HG03469 (cell line): ENCODE measurements around the gene DHCR7.

Experiments used
- ATAC-seq: cut with Tn5 transposase; IDR thresholded peaks from one replicate; pipeline ENCODE4 v1.9.1; 2021; ENCODE audit warnings: mild to moderate bottlenecking, moderate library complexity, moderate number of reproducible peaks; ENCODE audit not compliant: unreplicated experiment

DHCR7 gene

GRCh38 chr11:71421392-71421950 is 26.7 kb downstream of the DHCR7 start:
- ATAC-seq: no peak

DNA sequence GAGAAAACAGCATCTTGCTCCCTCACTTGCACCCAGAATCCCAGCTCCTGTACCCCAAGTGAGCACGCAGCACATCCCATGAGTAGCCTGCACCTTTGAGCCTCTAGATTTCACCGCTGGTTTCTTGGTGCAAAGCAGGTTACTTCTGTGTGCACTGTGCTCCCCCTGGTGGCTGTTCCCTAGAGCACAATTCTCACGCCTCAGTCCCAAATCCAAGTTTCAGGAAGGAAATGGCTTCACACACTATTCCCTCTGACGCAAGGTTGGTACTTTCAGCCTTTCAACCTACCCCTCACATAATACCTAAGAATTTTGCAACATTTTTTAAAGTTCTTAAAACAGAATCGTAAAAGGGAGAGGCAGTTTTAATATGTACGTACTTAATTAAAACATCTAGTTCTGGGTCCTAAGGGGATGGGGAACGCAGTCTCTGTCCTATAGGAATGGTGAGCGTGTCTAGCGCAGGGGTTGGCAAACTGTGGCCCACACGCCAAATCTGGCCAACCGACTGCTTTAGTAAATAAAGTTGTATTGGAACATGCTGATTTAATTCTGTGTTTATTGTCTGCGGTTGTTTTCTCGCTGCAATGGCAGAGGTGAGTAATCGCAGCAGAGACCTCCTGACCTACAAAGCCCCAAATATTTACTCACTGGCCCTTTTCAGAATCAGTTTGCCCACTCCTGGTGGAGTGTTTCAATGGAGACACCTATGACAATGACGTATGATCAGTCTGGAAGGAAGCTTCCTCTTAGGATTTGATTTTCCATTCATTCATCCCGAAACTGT is 27.5 kb downstream of the DHCR7 start:
- ATAC-seq: no peak

- ATAC-seq: no peak
Measured at GRCh38 chr11:71418643-71419042, 29.6 kb downstream of the DHCR7 start.

DNA sequence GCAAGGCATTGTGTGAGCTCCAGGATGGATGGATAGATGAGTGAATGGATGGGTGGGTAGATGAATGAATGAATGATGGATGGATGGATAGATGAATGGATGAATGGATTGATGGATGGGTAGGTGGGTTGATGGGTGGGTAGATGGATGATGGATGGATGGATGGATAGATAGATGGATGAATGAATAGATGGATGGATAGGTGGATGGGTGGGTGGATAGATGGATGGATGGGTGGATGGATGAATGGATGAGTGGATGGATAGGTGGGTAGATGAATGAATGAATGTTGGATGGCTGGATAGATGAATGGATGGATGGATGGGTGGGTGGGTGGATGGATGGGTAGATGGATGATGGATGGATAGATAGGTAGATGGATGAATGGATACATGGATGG is 33.5 kb downstream of the DHCR7 start:
- ATAC-seq: no peak

DNA sequence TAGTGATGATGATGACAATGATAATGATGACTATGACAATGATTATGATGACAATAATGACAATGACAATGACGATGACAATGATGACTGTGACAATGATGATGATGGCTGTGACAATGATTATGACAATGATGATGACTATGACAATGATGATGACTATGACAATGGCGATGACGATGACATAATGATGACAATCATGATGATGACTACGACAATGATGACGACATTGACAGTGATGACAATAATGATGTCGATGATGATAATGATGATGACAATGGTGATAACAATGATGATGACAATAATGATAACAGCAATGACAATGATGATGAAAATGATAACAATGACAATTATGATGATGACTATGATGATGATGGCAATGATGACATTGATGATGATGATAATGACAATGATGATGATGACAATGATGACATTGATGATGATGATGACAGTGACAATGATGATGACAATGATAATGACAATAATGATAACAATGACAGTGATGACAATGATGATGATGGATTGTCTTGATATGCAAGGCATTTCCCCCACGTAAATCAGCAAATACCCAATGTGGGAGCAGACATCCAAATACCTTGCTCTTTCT is 37.7 kb downstream of the DHCR7 start:
- no peak for ATAC-seq

GRCh38 chr11:71408826-71409225 is 39.4 kb downstream of the DHCR7 start:
- no peak for ATAC-seq

DNA sequence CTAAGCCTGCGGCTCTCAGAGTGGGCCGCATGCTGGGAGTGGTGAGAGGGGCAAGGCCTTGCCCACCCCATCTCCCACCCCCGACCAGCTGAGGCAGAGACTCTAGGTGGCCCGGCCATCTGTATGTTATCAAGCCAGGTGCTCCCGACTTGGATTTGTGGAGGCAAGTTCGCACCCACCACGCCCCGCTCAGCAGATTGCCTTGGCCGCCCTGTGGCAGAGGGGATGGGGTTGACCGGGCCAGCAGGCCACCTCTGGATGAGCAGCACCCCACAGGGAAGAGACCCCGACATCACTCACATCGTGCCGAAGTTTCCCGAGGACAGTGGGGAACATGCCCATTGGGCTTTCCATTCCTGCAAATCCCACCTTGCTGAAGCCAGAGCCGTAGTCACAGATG is 40.8 kb downstream of the DHCR7 start:
- no peak for ATAC-seq

- ATAC-seq: no peak
Measured at GRCh38 chr11:71406681-71407080, 41.5 kb downstream of the DHCR7 start.

DNA sequence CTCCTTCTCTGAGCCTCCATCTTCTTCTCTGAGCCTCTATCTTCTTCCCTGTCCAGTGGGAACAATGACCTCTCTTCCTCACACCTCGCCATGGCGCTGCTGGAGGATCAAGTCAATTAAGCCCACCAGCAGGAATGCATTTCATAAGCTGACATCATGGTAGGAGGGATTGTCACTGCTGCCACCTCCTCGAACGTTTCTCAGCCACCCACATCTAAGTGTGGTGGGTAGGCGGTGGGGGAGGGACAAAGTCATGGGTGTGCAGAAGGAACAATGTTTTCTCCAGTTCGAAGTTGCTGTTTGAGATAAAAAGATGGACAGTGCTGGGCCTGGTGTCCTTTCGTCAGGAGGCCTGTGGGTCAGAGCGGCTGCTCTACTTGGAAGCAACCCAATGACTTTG is 44.0 kb downstream of the DHCR7 start:
- no peak for ATAC-seq

DNA sequence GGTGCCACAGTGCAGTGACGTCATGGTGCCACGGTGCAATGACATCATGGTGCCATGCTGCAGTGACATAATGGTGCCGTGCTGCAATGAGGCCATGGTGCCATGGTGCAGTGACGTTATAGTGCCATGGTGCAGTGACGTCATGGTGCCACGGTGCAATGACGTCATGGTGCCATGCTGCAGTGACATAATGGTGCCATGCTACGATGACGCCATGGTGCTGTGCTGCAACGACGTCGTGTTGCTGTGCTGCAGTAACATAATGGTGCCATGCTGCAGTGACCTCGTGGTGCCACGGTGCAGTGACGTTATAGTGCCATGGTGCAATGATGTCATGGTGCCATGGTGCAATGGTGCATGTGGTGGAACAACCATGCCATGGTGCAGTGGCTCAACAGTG is 45.3 kb downstream of the DHCR7 start:
- ATAC-seq: no peak

GRCh38 chr11:71400216-71400615 is 48.0 kb downstream of the DHCR7 start:
- ATAC-seq: no peak

DNA sequence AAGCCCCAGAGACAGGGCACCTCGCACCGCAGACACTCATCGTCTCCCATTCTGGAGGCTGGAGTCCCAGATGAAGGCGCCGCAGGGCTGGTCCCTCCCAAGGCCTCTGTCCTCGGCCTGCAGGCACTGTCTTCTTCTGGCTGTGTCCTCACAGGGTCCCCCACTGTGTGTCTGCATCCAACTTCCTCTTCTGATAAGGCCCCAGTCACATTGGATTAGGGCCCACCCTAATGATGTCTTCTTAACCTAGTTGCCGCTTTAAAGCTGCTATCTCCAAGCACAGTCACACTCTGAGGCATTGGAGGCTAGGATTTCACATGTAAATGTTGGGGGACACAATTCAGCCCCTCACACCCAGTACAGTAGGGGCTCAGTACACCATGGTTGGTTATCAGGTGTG is 48.9 kb downstream of the DHCR7 start:
- ATAC-seq: no peak

DNA sequence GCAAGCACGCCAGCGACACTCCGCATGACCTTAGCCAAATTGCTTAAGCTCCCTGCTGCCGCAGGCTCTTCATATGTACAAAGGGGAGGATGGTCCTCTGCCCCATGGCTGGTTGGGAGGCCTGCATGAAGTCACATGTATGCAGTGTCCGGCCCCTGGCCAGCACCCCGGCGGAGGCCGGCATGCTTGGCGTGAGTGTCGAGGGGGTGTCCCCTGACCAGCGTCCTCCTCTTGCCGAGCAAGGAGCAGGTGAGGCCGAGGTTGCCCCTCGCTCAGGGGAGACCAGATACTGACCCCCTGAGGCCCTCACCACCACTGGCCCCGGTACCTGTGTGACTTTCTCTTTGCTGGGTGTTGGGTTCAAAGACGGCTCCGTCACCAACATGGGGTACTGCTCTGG is 50.2 kb downstream of the DHCR7 start:
- no peak for ATAC-seq

DNA sequence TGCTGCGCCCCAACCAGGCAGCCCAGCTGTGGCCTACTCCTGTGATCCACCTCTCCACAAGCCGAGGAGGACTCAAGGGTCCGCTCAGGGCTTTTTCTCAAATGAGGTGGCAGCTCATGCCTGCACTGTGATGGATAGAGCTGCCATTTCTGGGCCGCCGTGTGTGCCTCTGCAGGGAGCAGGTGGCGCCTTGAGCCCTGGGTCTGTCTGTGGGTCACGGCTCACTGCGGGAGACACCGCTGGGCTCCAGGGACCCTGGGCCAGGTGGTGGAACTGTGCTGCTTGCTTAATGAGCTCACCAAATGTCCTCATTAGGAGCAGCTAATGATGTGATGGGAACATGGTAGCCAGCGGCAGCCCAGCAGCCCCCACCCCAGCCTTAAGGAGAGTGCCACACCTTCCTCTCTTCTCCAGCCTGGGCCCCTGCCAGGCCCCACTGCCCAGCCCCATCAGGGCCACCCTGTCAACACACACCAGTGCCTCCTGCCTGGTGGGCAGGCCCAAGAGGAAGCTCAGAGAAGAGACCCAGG is 50.8 kb downstream of the DHCR7 start:
- no peak for ATAC-seq

- ATAC-seq: no peak
Measured at GRCh38 chr11:71396548-71397123, 51.6 kb downstream of the DHCR7 start.

GRCh38 chr11:71395774-71396173 is 52.4 kb downstream of the DHCR7 start:
- ATAC-seq: no peak

GRCh38 chr11:71395263-71395560 is 53.0 kb downstream of the DHCR7 start:
- no peak for ATAC-seq

DNA sequence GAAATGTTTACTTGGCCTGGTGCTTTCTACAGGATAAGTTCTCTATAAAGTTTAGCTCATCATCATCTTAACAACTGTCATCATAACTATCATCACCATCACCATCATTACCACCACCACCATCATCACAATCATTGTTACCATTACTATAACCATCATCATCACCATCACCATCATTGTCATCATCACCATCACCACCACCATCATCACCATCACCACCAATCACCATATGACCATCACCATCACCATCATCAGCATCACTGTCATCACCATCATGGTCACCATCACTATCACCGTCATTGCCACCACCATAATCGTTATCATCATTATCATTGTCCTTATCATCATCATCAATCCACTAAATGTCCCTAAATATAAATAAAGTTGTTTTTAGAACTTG is 54.9 kb downstream of the DHCR7 start:
- no peak for ATAC-seq

- no peak for ATAC-seq
Measured at GRCh38 chr11:71391796-71392195, 56.4 kb downstream of the DHCR7 start.

DNA sequence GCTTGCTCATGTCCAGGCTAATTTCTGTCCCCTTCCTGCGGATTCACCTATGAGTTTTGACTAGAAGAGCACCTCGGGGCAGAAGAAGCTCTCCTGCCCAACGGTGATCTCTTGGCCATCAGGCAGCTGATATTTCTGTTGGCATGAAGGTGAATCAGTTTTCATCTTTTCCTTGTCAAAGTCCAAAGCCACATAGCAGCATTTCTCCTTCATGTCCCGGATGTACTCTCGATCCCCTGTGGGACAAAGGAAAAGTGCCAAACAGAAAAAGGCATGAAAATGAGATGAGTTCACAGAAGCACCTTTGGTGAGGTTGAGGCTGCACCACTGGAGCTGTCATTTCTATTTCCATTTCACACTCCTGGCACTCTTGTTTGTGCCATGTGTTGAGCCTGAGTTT is 56.8 kb downstream of the DHCR7 start:
- no peak for ATAC-seq

GRCh38 chr11:71388637-71389235 is 59.5 kb downstream of the DHCR7 start:
- ATAC-seq: no peak
